Ishikawa (cell line): ENCODE measurements around the gene KRT1.

Experiments
- CEBPB ChIP-seq: IDR thresholded peaks from 2 replicates; pipeline ENCODE4 v1.6.1; 2012
- CREB1 ChIP-seq: IDR thresholded peaks from 2 replicates; pipeline ENCODE4 v1.6.1; 2012; ENCODE audit warnings: low read depth
- EGR1 ChIP-seq: IDR thresholded peaks from 2 replicates; pipeline ENCODE4 v1.6.1; 2012
- EP300 ChIP-seq: IDR thresholded peaks from 2 replicates; pipeline ENCODE4 v1.6.1; 2012; ENCODE audit warnings: borderline replicate concordance
- RAD21 ChIP-seq: IDR thresholded peaks from 2 replicates; pipeline ENCODE4 v1.6.1; 2012; ENCODE audit warnings: low read depth
- REST ChIP-seq: IDR thresholded peaks from 2 replicates; pipeline ENCODE4 v1.6.1; 2012; ENCODE audit warnings: low read depth, mild to moderate bottlenecking
- TAF1 ChIP-seq: IDR thresholded peaks from 2 replicates; pipeline ENCODE4 v1.6.1; 2012; ENCODE audit warnings: low read depth, mild to moderate bottlenecking
- TCF12 ChIP-seq: IDR thresholded peaks from 2 replicates; pipeline ENCODE4 v1.6.1; 2012; ENCODE audit warnings: low read depth
- YY1 ChIP-seq: IDR thresholded peaks from 2 replicates; pipeline ENCODE4 v1.6.1; 2012; ENCODE audit warnings: low read depth
- ZBTB7A ChIP-seq: IDR thresholded peaks from 2 replicates; pipeline ENCODE4 v1.6.1; 2012; ENCODE audit warnings: low read depth
- TF ChIP-seq, protein P1 (sequence below): IDR thresholded peaks from 2 replicates; pipeline ENCODE4 v1.6.1; 2012

- TF ChIP-seq EP300 (no peak), REST (no peak), RAD21 (no peak), TCF12 (no peak), TAF1 (no peak), ZBTB7A (no peak), CREB1 (no peak), EGR1 (no peak), YY1 (no peak), CEBPB (no peak)
- TF ChIP-seq, protein P1, sequence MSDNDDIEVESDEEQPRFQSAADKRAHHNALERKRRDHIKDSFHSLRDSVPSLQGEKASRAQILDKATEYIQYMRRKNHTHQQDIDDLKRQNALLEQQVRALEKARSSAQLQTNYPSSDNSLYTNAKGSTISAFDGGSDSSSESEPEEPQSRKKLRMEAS = no peak
These were observed 11.6 kb upstream of the KRT1 start for GRCh38 chr12:52691841-52692150.
